ENCODE measurements around the gene GNLY.

The GNLY gene

DNA sequence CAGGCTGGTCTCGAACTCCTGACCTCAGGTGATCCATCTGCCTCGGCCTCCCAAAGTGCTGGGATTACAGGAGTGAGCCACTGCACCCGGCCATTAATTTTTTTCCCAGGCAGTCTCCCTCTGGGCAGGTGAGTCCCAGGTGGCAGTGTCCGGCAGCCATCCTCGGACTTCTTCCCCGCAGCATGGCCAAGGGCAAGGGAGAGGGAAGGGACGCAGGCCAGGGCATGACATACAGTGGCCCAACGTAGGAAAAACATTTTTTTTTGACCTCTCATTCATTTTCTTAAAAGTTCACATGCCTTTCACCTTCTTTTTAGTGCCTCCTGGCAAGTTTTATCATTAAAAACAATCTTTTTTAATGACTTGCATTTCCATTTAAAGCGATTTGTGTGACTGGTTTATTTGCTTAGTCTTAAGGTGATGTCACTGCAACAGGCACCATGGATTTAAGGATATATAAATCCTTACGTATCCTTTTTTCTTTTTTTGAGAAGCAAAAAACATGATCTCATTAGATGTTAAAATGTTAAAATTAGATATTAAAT lies 36.6 kb downstream of the GNLY start:
- no peak overlapping the region for H3K4me3 ChIP-seq (ENCODE audit: low read length)
- DNase-seq (ENCODE audit: low read depth): no peak
- TF ChIP-seq, protein P1, sequence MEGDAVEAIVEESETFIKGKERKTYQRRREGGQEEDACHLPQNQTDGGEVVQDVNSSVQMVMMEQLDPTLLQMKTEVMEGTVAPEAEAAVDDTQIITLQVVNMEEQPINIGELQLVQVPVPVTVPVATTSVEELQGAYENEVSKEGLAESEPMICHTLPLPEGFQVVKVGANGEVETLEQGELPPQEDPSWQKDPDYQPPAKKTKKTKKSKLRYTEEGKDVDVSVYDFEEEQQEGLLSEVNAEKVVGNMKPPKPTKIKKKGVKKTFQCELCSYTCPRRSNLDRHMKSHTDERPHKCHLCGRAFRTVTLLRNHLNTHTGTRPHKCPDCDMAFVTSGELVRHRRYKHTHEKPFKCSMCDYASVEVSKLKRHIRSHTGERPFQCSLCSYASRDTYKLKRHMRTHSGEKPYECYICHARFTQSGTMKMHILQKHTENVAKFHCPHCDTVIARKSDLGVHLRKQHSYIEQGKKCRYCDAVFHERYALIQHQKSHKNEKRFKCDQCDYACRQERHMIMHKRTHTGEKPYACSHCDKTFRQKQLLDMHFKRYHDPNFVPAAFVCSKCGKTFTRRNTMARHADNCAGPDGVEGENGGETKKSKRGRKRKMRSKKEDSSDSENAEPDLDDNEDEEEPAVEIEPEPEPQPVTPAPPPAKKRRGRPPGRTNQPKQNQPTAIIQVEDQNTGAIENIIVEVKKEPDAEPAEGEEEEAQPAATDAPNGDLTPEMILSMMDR (IDR thresholded peaks at IDR 0.05; ENCODE audit: insufficient read depth, low read depth, low read length, missing control alignments): no peak

DNA sequence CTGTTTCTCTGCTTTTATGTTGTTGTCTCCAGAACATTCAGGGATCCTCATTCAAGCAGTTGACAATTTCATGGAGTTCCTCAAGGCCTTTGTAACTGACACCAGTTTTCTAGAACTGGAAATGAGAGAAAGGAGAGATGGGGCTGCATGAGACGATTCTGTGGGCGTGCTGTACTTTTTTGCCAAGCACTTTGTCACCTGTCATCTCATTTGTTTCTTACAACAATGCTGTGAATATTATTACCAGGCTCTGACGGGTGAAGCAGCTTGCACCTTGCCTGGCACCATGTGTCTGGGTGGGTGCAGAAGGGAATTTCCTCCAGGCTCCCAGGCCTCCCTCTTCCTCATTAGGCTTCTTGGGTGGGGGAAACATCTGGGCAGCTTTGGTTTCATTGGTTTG lies 37.4 kb downstream of the GNLY start:
- TF ChIP-seq, protein P1 (IDR thresholded peaks at IDR 0.05; ENCODE audit: insufficient read depth, low read depth, low read length, missing control alignments): no peak
- no peak overlapping the region for H3K4me3 ChIP-seq (ENCODE audit: low read length)
- DNase-seq (ENCODE audit: low read depth): no peak

DNA sequence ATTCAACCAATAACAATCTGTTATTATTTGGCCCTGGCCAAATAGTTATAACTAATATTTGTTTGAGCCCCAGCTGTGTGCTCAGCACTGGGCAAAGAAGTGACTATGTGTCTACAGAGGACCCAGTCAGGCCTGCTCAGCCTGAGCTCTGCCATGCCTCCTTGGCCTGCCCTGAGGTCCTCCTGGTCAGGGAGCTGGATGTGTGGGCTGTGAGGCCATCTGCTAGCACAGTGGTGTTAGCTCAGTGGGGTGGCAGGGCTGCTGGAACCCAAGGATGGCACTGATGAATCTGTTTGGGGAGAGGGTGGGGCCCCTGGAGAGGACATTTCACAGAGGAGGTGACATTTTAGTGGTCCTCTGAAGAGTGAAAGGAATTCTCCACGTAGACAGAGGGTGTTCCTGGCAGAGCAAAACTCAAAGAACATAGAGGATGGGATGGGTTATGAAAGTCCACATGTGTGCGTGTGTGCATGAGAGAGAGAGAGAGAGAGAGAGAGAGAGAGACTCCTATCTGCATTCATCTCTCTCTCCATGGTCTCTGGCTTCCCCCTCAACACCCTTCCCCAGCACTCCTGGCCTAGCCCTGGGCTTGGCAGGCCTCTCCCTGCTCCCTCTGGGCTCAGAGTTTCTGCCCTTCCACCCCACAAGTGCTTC lies 38.4 kb downstream of the GNLY start:
- H3K4me3 ChIP-seq (ENCODE audit: low read length): no peak overlapping the region
- no peak for DNase-seq (ENCODE audit: low read depth)
- TF ChIP-seq, protein P1 (IDR thresholded peaks at IDR 0.05; ENCODE audit: insufficient read depth, low read depth, low read length, missing control alignments): no peak

DNA sequence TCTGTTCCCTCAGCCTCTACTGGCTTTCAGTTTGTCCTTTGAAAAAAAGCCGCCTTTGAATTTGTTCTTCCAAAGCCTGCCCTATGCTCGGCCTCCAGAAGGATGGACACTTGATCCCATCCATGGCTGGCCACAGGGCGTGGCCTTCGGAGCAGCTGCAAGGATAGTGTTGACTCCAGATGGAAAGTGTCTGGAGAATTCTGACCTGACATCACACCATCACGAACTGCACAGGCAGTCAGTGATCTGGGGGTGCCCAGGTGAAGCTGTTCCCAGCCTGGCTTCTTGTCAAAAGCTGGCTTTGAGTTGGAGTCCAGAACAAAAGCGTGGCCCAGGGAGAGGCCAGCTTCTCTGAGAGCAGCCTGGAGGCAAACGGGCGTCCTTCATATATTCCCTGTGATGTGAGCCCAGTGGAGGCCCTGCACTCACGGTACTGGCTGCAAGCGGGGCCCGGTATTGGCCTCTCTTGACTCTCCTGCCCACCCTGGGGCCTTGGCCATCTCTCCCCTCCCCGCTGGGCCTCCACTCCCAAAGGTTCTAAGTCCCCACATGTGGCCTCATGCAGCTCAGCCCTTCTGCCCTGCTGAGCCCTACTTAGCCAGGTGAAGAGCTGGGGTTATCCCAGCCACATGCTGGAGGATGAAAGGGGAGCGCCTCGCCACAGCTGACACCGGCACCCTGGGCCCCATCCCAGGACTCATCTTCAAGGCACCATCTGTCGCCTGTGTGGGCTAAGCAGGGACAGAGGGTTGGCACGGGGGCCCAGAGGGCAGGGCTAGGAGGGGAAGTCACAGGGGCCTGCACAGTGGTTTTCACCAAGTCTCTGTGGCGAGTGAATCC lies 39.2 kb downstream of the GNLY start:
- H3K4me3 ChIP-seq (ENCODE audit: low read length): no peak overlapping the region
- DNase-seq (ENCODE audit: low read depth): no peak
- TF ChIP-seq, protein P1 (IDR thresholded peaks at IDR 0.05; ENCODE audit: insufficient read depth, low read depth, low read length, missing control alignments): no peak

DNA sequence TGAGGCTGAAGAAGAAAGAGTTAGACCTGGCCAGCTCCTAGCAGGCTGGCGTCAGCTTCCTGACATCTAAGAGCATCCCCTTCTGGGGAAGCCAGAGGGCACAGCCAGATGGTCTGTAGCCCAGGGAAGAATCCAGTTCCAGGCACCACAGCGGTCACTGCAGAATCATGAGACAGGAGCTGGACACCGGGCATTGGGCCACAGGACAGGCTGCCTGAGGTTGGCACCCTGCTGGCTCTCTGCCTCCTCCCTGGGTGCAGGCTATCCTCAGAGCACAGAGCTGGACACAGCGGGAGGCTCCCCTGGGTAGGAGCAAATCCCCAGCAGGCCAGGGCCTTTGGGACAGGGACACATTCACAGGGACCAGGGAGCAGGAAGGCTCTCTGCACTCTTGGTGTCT lies 39.9 kb downstream of the GNLY start:
- TF ChIP-seq, protein P1 (IDR thresholded peaks at IDR 0.05; ENCODE audit: insufficient read depth, low read depth, low read length, missing control alignments): no peak
- no peak overlapping the region for H3K4me3 ChIP-seq (ENCODE audit: low read length)
- DNase-seq (ENCODE audit: low read depth): no peak

DNA sequence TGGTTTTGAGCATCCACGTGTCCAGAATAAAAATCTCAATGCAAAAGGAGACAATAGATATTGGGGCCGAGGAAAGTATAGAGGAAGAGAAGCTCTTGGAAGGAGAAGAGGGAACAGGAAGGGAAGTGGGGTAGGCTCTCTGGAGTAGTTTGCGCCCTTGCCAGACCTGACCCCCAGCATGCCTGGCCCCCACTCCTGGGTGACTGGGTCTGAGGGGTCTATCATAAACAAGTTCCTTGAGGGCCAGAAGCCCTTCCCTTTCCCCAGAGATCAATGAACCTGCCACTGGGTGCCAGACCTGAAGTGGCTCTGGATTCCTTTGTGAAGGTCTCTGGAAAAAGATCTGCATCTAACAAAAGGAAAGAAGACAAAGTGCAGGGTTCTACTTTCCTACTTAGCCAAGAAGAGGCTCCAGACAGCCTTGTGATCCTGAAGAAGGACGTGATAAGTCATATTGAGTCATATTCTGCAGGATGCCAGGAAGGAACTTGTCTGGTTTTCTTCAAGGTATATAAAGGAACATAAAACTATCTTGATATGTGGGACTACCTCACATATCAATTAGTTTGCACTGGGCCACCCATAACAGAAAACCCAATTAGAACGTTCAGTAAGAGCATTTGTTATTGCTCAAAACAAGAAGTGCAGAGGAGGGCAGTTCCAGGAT lies 40.9 kb downstream of the GNLY start:
- H3K4me3 ChIP-seq (ENCODE audit: low read length): no peak overlapping the region
- DNase-seq (ENCODE audit: low read depth): peak; percentile 67
- TF ChIP-seq, protein P1 (IDR thresholded peaks at IDR 0.05; ENCODE audit: insufficient read depth, low read depth, low read length, missing control alignments): no peak
